PC-9 (cell line): ENCODE measurements around the gene STX18.

Experiments
- CTCF ChIP-seq: fragments of 200-600 bp; sonication (generic); conservative IDR thresholded peaks from 2 replicates; pipeline ENCODE4 v1.6.1; 2017; ENCODE audit warnings: mixed run types, antibody characterized with exemption, mild to moderate bottlenecking, moderate library complexity
- EZH2 ChIP-seq: fragments of 200-600 bp; sonication (generic); IDR thresholded peaks from 2 replicates; pipeline ENCODE4 v1.8.0; 2017; ENCODE audit warnings: antibody characterized with exemption, low read depth

DNA sequence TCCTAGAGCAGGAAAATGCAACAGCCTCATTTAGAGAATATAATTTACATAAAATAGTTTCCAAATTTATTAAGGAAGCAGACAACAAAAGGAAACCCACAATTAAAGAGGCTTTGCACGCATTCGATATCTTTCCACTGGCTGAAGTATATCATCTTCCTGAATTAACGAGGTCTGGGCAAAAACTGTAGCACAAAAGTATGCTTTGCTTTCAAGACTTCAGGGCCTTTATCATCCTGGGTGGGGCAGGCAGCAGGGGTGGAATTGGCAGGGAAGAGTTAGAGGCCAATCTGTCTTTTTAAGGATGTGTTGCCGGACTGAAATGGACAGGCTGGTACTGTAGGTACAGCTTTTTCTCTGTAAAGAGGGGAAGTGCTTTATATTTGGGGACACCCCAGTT is 17.0 kb upstream of the STX18 start:
- TF ChIP-seq CTCF (no peak), EZH2 (no peak)
